OCI-LY1 (cell line): ENCODE measurements around the gene ATP13A5.

Experiments
- EZH2 ChIP-seq: fragments of 200-600 bp; sonication (generic), shearing (Covaris generic); IDR thresholded peaks from 2 replicates; pipeline ENCODE4 v1.8.0; 2017; ENCODE audit warnings: borderline replicate concordance, mixed run types, mild to moderate bottlenecking, antibody characterized with exemption, low read length, moderate library complexity, mixed read lengths
- TF ChIP-seq, protein P1 (sequence below): fragments of 200-600 bp; sonication (generic), shearing (Covaris generic); IDR thresholded peaks from 2 replicates; pipeline ENCODE4 v1.5.1; 2017; ENCODE audit warnings: mild to moderate bottlenecking, antibody characterized with exemption, low read length, moderate library complexity, mixed read lengths

DNA sequence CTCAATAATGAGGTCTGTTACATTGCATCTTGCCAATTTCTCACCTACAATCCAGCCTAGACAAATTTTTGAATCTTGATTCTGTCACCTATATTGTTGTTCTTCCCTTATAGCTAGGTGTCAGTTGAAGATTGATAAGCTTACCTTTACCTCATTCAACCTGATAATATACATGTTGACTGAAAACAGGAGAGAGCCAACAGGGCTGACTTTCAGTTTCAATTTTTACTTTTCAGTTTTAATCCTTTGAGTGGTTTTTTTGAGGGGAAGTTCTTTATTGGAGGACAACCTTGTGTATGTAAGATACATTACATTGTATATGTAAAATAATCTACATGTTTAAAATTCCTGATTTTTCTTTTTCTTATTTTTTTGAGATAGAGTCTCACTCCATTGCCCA lies 5.8 kb downstream of the ATP13A5 start:
- TF ChIP-seq, protein P1, sequence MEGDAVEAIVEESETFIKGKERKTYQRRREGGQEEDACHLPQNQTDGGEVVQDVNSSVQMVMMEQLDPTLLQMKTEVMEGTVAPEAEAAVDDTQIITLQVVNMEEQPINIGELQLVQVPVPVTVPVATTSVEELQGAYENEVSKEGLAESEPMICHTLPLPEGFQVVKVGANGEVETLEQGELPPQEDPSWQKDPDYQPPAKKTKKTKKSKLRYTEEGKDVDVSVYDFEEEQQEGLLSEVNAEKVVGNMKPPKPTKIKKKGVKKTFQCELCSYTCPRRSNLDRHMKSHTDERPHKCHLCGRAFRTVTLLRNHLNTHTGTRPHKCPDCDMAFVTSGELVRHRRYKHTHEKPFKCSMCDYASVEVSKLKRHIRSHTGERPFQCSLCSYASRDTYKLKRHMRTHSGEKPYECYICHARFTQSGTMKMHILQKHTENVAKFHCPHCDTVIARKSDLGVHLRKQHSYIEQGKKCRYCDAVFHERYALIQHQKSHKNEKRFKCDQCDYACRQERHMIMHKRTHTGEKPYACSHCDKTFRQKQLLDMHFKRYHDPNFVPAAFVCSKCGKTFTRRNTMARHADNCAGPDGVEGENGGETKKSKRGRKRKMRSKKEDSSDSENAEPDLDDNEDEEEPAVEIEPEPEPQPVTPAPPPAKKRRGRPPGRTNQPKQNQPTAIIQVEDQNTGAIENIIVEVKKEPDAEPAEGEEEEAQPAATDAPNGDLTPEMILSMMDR: no peak
- TF ChIP-seq EZH2: no peak
